ENCODE results near the gene CHSY1.
"Not testable (repeated sequence)": the region's sequence is repeated elsewhere in the genome, so short reads cannot be mapped to it uniquely, and the experiment has no call there.

CHSY1 gene

GRCh38 chr15:101134780-101135179, 117.1 kb downstream of the CHSY1 start:
- no peak for DNase-seq (ENCODE audit: low read depth)

GRCh38 chr15:101133751-101134261, 118.0 kb downstream of the CHSY1 start:
- no peak for DNase-seq (ENCODE audit: low read depth)

GRCh38 chr15:101133181-101133460, 118.7 kb downstream of the CHSY1 start:
- no peak for DNase-seq (ENCODE audit: low read depth)

GRCh38 chr15:101132390-101133180, 119.3 kb downstream of the CHSY1 start:
- no peak for DNase-seq (ENCODE audit: low read depth)

GRCh38 chr15:101131489-101132389, 120.1 kb downstream of the CHSY1 start:
- no peak for DNase-seq (ENCODE audit: low read depth)

- DNase-seq (ENCODE audit: low read depth), result no peak
Measured at GRCh38 chr15:101129851-101130380, 121.9 kb downstream of the CHSY1 start.

- DNase-seq (ENCODE audit: low read depth), result peak; percentile 98
Measured at GRCh38 chr15:101128221-101129015, 123.4 kb downstream of the CHSY1 start.

- DNase-seq (ENCODE audit: low read depth), result peak; percentile 97
Measured at GRCh38 chr15:101127506-101128076, 124.3 kb downstream of the CHSY1 start.

GRCh38 chr15:101126618-101127505, 125.0 kb downstream of the CHSY1 start:
- DNase-seq (ENCODE audit: low read depth), result peak; percentile 77

GRCh38 chr15:101125881-101126428, 125.9 kb downstream of the CHSY1 start:
- not testable (repeated sequence) for DNase-seq (ENCODE audit: low read depth)

Measured in EH (cell line).